Ovary (tissue), 9 donors: Measurements from ENCODE around the gene GRID1. TPM values are rescaled to one million over a fixed set of nuclear protein-coding genes. Genes with fewer than 3 reads are reported as not detected.

Experiments used
- DNase-seq, 5 donors: peaks; one replicate each; pipeline ENCODE4 v3.0.0-alpha.2; 2019 to 2020
- H3K27ac ChIP-seq, 2 donors: fragments of 200-600 bp; one replicate each; pipeline versions ENCODE4 v1.5.1 to v1.8.0; 2019 to 2022
- H3K27me3 ChIP-seq: fragments of 200-600 bp; one replicate; pipeline ENCODE4 v1.8.0; 2022
- H3K36me3 ChIP-seq: fragments of 200-600 bp; sonication (generic); one replicate; pipeline ENCODE4 v1.5.1; 2019
- H3K4me1 ChIP-seq: one replicate; pipeline ENCODE4 v1.8.1; 2013; ENCODE audit warnings: mild to moderate bottlenecking, moderate library complexity; ENCODE audit not compliant: insufficient read depth
- H3K4me3 ChIP-seq: fragments of 200-600 bp; sonication (generic); one replicate; pipeline ENCODE4 v1.5.1; 2017
- H3K9me3 ChIP-seq, 2 donors: fragments of 200-600 bp in 1 of 2; sonication (generic) in 1 of 2; one replicate each; pipeline versions ENCODE4 v1.5.1 to v1.8.1; 2013 to 2019; ENCODE audit warnings: mild to moderate bottlenecking in 1 of 2, moderate library complexity in 1 of 2
- CTCF ChIP-seq, 3 donors: fragments of 450-650 bp in 2 of 3; fragments of 200-600 bp in 1 of 3; IDR thresholded peaks; one replicate each; pipeline versions ENCODE4 v1.5.1 to v1.8.0; 2016 to 2022; ENCODE audit warnings: antibody characterized with exemption in 3 of 3, mild to moderate bottlenecking in 1 of 3
- EP300 ChIP-seq: sonication (generic); formaldehyde crosslinking; IDR thresholded peaks from one replicate; pipeline ENCODE4 v1.6.1; 2017; ENCODE audit warnings: antibody characterized with exemption
- POLR2A ChIP-seq: fragments of 450-650 bp; IDR thresholded peaks from one replicate; pipeline ENCODE4 v1.6.1; 2017; ENCODE audit warnings: antibody characterized with exemption, mild to moderate bottlenecking, moderate library complexity
- WGBS, 3 donors: extraction: QIAGEN DNeasy Blood & Tissue Kit in 1 of 3; methylation state at CpG; one replicate each; pipeline versions ENCODE4 v1.1.5 to v1.1.7; 2013 to 2017; 5-methylcytosine and 5-hydroxymethylcytosine counted together
- intact Hi-C, 4 donors: fragments of 100-400 bp; cut with DNase I; formaldehyde crosslinking; loops; one replicate each; pipeline versions ENCODE4 v1.11.0 to v1.15.1; 2022 to 2023
- polyA plus RNA-seq, 2 donors: library from polyadenylated mRNA; stranded (reverse); fragments of 200-250 nt in 1 of 2; fragments of 350-450 nt in 1 of 2; fragmentation: Illumina TruSeq in 1 of 2; extraction: RNeasy Lipid Tissue Mini Kit (QIAGEN cat#74804) in 1 of 2; gene quantifications; one replicate each; pipeline ENCODE4 v1.2.3, GENCODE V29; 2013 to 2014
- total RNA-seq, 7 donors: library from RNA; depleted of rRNA in 2 of 7; stranded (reverse); fragments of >200 nt in 2 of 7; fragmentation: NEBNext Ultra II Directional in 3 of 7; extraction: Animal tissue kit (Norgen Biotek cat#: 25700) in 3 of 7; gene quantifications; one replicate each; pipeline versions ENCODE4 v1.1.0 to v1.2.4, GENCODE V29; 2016 to 2023
- donor health status: DM: no; HTN: no; CAD: no; lungs with moderate emphysema.
- donor health status: DM: no; HTN: no; CAD: no.
- donor health status: Bipolar disorder and iron deficiency.
- donor health status: DM: yes; HTN: yes; CAD: no.
- donor health status: DM: no; HTN: no; CAD: no.
- donor health status: DM: yes; HTN: yes; CAD: no.

GRID1 gene
- total and polyA plus RNA-seq, 9 donors = 0.57 to 6.2 (median 1.8) TPM

- H3K27ac ChIP-seq = no peak overlapping the region
- no peaks in the 10 kb centered on the region for H3K27me3 ChIP-seq
- intact Hi-C loops = loop anchor here in 1 of 4 donors (10.0 kb wide), 1 partner anchor 1826 kb away; no protein-coding TSS in a partner anchor
Measured at GRCh38 chr10:86371116-86371515, 4.5 kb upstream of the GRID1 start.

GRCh38 chr10:86370006-86370585 is 3.5 kb upstream of the GRID1 start:
- peak in 1 of 5 donors; percentile 5 for DNase-seq
- Histone ChIP-seq H3K4me3 (no peak overlapping the region), H3K4me1 (no peaks in the 10 kb centered on the region), H3K9me3 (no peaks in the 10 kb centered on the region), H3K27ac (no peak overlapping the region), H3K27me3 (no peaks in the 10 kb centered on the region), H3K36me3 (no peaks in the 10 kb centered on the region)
- TF ChIP-seq POLR2A (no peak), CTCF (IDR thresholded peaks at IDR 0.05) (no peak), EP300 (no peak)
- intact Hi-C loops = loop anchor here in 1 of 4 donors (10.0 kb wide), 1 partner anchor 1825 kb away; no protein-coding TSS in a partner anchor
- 79 to 87% (median 80%) methylated on average over 4 of the region's 4 CpGs for WGBS, 3 donors

More at GRCh38 chr10:86371116-86371515, 4.5 kb upstream of the GRID1 start:
- Histone ChIP-seq H3K4me1 (no peaks in the 10 kb centered on the region), H3K36me3 (no peaks in the 10 kb centered on the region), H3K9me3 (no peaks in the 10 kb centered on the region), H3K4me3 (no peak overlapping the region)
- 77 to 84% (median 84%) methylated on average over 7 of the region's 7 CpGs for WGBS, 3 donors
- TF ChIP-seq CTCF (IDR thresholded peaks at IDR 0.05) (no peak), POLR2A (no peak), EP300 (no peak)
- DNase-seq = peak in 1 of 5 donors; percentile 7

GRCh38 chr10:86368987-86369386 is 2.4 kb upstream of the GRID1 start:
- no peaks in the 10 kb centered on the region for H3K4me1 ChIP-seq
- 69 to 84% (median 82%) methylated on average over 2 of the region's 2 CpGs for WGBS, 3 donors
- no peak overlapping the region for H3K4me3 ChIP-seq
- H3K27me3 ChIP-seq = no peaks in the 10 kb centered on the region
- no peaks in the 10 kb centered on the region for H3K36me3 ChIP-seq
- H3K9me3 ChIP-seq = no peaks in the 10 kb centered on the region
- intact Hi-C loops = loop anchor here in 1 of 4 donors (10.0 kb wide), 1 partner anchor 1824 kb away; no protein-coding TSS in a partner anchor
- DNase-seq = peak in 1 of 5 donors; percentile 1
- no peak overlapping the region for H3K27ac ChIP-seq
- no peak for TF ChIP-seq POLR2A
- no peak for TF ChIP-seq EP300
- TF ChIP-seq CTCF (IDR thresholded peaks at IDR 0.05) = no peak

- Histone ChIP-seq H3K27me3 (no peaks in the 10 kb centered on the region), H3K36me3 (no peaks in the 10 kb centered on the region), H3K27ac (no peak overlapping the region), H3K4me3 (no peak overlapping the region), H3K9me3 (no peaks in the 10 kb centered on the region), H3K4me1 (peaks cover 2% of the 10 kb centered on the region)
- TF ChIP-seq CTCF (IDR thresholded peaks at IDR 0.05) (no peak), EP300 (no peak), POLR2A (no peak)
- 82 to 93% (median 85%) methylated on average over 1 of the region's 1 CpG for WGBS, 3 donors
- intact Hi-C loops = loop anchor here in 1 of 4 donors (10.0 kb wide), 1 partner anchor 1823 kb away; no protein-coding TSS in a partner anchor
- DNase-seq = peak in 1 of 5 donors; percentile 2
Measured at GRCh38 chr10:86368046-86368445, 1.5 kb upstream of the GRID1 start.
